ENCODE results near the gene XIRP1. TPM values are rescaled to one million over a fixed set of nuclear protein-coding genes. Genes with fewer than 3 reads are reported as not detected.

XIRP1 gene
- polyA plus RNA-seq, 6 donors from 2014 or later: 0.05 TPM; not detected in 5

- peak; percentile 16 to 21 for ATAC-seq (ENCODE audit: low read depth in 2 of 2)
- Mint-ChIP-seq H3K27ac (peak overlapping the region; percentile 96 to 100 (median 98)), H3K4me1 (peaks cover 77 to 88% (median 79%) of the 10 kb centered on the region in 3 donors), H3K9me3 (peaks cover 0 to 2% (median 0%) of the 10 kb centered on the region in 7 donors), H3K27me3 (no peaks in the 10 kb centered on the region), H3K4me3 (peak overlapping the region; percentile 80 to 99 (median 89)), H3K36me3 (peaks cover 8 to 9% of the 10 kb centered on the region in 2 donors)
- DNase-seq: peak; percentile 61
Observed at GRCh38 chr3:39147711-39148434, 44.5 kb downstream of the XIRP1 start.

- peaks cover 0 to 2% (median 0%) of the 10 kb centered on the region in 7 donors for H3K9me3 Mint-ChIP-seq
- peak overlapping the region; percentile 80 to 99 (median 89) for H3K4me3 Mint-ChIP-seq
- ATAC-seq (ENCODE audit: low read depth in 2 of 2): peak; percentile 7 to 11
- peaks cover 77 to 88% (median 79%) of the 10 kb centered on the region in 3 donors for H3K4me1 Mint-ChIP-seq
- H3K27me3 Mint-ChIP-seq: no peaks in the 10 kb centered on the region
- H3K36me3 Mint-ChIP-seq: peaks cover 8 to 9% of the 10 kb centered on the region in 2 donors
- H3K27ac Mint-ChIP-seq: peak overlapping the region; percentile 96 to 100 (median 98)
- DNase-seq: no peak
Observed at GRCh38 chr3:39146611-39147591, 45.5 kb downstream of the XIRP1 start.

GRCh38 chr3:39146083-39146501 lies 46.3 kb downstream of the XIRP1 start:
- DNase-seq: no peak
- Mint-ChIP-seq H3K4me1 (peaks cover 79 to 88% (median 79%) of the 10 kb centered on the region in 3 donors), H3K27me3 (no peaks in the 10 kb centered on the region), H3K36me3 (peaks cover 8 to 9% of the 10 kb centered on the region in 2 donors), H3K4me3 (peak overlapping the region; percentile 77 to 99 (median 89)), H3K9me3 (peaks cover 0 to 2% (median 0%) of the 10 kb centered on the region in 7 donors), H3K27ac (peak overlapping the region; percentile 21 to 100 (median 88))
- no peak for ATAC-seq (ENCODE audit: low read depth in 2 of 2)

- Mint-ChIP-seq H3K27me3 (no peaks in the 10 kb centered on the region), H3K27ac (peak overlapping the region in 4 of 6 donors; percentile 77 to 88 (median 82)), H3K4me1 (peaks cover 73 to 84% (median 77%) of the 10 kb centered on the region in 3 donors)
Observed at GRCh38 chr3:39144748-39145380, 47.5 kb downstream of the XIRP1 start.

GRCh38 chr3:39144095-39144747 lies 48.2 kb downstream of the XIRP1 start:
- peaks cover 0 to 2% (median 0%) of the 10 kb centered on the region in 7 donors for H3K9me3 Mint-ChIP-seq
- peak overlapping the region in 3 of 8 donors; percentile 16 to 68 (median 53) for H3K4me3 Mint-ChIP-seq
- no peak for DNase-seq
- peaks cover 67 to 78% (median 71%) of the 10 kb centered on the region in 3 donors for H3K4me1 Mint-ChIP-seq
- H3K27ac Mint-ChIP-seq: peak overlapping the region in 5 of 6 donors; percentile 21 to 88 (median 82)
- no peak for ATAC-seq (ENCODE audit: low read depth in 2 of 2)
- peaks cover 8 to 9% of the 10 kb centered on the region in 2 donors for H3K36me3 Mint-ChIP-seq
- H3K27me3 Mint-ChIP-seq: no peaks in the 10 kb centered on the region

More at GRCh38 chr3:39144748-39145380, 47.5 kb downstream of the XIRP1 start:
- ATAC-seq (ENCODE audit: low read depth in 2 of 2): no peak
- Mint-ChIP-seq H3K36me3 (peaks cover 8 to 9% of the 10 kb centered on the region in 2 donors), H3K9me3 (peaks cover 0 to 2% (median 0%) of the 10 kb centered on the region in 7 donors), H3K4me3 (peak overlapping the region in 5 of 8 donors; percentile 16 to 68 (median 53))
- no peak for DNase-seq

- Mint-ChIP-seq H3K4me3 (peak overlapping the region in 3 of 8 donors; percentile 58 to 74 (median 68)), H3K9me3 (peaks cover 0 to 2% (median 0%) of the 10 kb centered on the region in 7 donors), H3K27ac (peak overlapping the region in 4 of 6 donors; percentile 49 to 92 (median 74)), H3K4me1 (peaks cover 57 to 68% (median 64%) of the 10 kb centered on the region in 3 donors), H3K36me3 (peaks cover 8 to 9% of the 10 kb centered on the region in 2 donors), H3K27me3 (no peaks in the 10 kb centered on the region)
- DNase-seq: no peak
- ATAC-seq (ENCODE audit: low read depth in 2 of 2): no peak
Observed at GRCh38 chr3:39143051-39143885, 49.1 kb downstream of the XIRP1 start.

- Mint-ChIP-seq H3K9me3 (peaks cover 0 to 2% (median 0%) of the 10 kb centered on the region in 7 donors), H3K36me3 (peaks cover 9 to 13% of the 10 kb centered on the region in 2 donors), H3K4me3 (peak overlapping the region in 5 of 8 donors; percentile 39 to 74 (median 60)), H3K4me1 (peaks cover 45 to 56% (median 52%) of the 10 kb centered on the region in 3 donors), H3K27me3 (no peaks in the 10 kb centered on the region), H3K27ac (peak overlapping the region in 5 of 6 donors; percentile 50 to 93 (median 59))
- peak; percentile 5 to 8 for ATAC-seq (ENCODE audit: low read depth in 2 of 2)
- DNase-seq: no peak
Observed at GRCh38 chr3:39142067-39142466, 50.3 kb downstream of the XIRP1 start.

- peak overlapping the region; percentile 16 to 93 (median 88) for H3K27ac Mint-ChIP-seq
- peaks cover 9 to 13% of the 10 kb centered on the region in 2 donors for H3K36me3 Mint-ChIP-seq
- H3K27me3 Mint-ChIP-seq: no peaks in the 10 kb centered on the region
- DNase-seq: no peak
- H3K9me3 Mint-ChIP-seq: peaks cover 0 to 2% (median 0%) of the 10 kb centered on the region in 7 donors
- peak; percentile 29 to 32 for ATAC-seq (ENCODE audit: low read depth in 2 of 2)
- H3K4me3 Mint-ChIP-seq: peak overlapping the region in 7 of 8 donors; percentile 30 to 70 (median 53)
- H3K4me1 Mint-ChIP-seq: peaks cover 39 to 49% (median 46%) of the 10 kb centered on the region in 3 donors
Observed at GRCh38 chr3:39141171-39141995, 51.0 kb downstream of the XIRP1 start.

GRCh38 chr3:39140341-39140971 lies 51.9 kb downstream of the XIRP1 start:
- peaks cover 30 to 42% (median 38%) of the 10 kb centered on the region in 3 donors for H3K4me1 Mint-ChIP-seq
- H3K36me3 Mint-ChIP-seq: peaks cover 9% of the 10 kb centered on the region in 2 donors
- H3K27me3 Mint-ChIP-seq: no peaks in the 10 kb centered on the region
- ATAC-seq (ENCODE audit: low read depth in 2 of 2) (peak in 1 of 2 donors; percentile 7), DNase-seq (no peak)
- H3K27ac Mint-ChIP-seq: peak overlapping the region; percentile 16 to 88 (median 87)
- H3K9me3 Mint-ChIP-seq: peaks cover 0 to 2% (median 0%) of the 10 kb centered on the region in 7 donors
- H3K4me3 Mint-ChIP-seq: peak overlapping the region in 4 of 8 donors; percentile 29 to 60 (median 42)

- Mint-ChIP-seq H3K27me3 (no peaks in the 10 kb centered on the region), H3K4me1 (peaks cover 25 to 38% (median 36%) of the 10 kb centered on the region in 3 donors), H3K36me3 (peaks cover 3 to 5% of the 10 kb centered on the region in 2 donors), H3K9me3 (no peaks in the 10 kb centered on the region), H3K4me3 (peak overlapping the region in 1 of 8 donors; percentile 70), H3K27ac (peak overlapping the region in 3 of 6 donors; percentile 66 to 88 (median 83))
- ATAC-seq (ENCODE audit: low read depth in 2 of 2) (no peak), DNase-seq (no peak)
Observed at GRCh38 chr3:39139442-39139841, 53.0 kb downstream of the XIRP1 start.
